HG03571 (cell line): ENCODE data around the gene AGT.

Experiments
- ATAC-seq: cut with Tn5 transposase; IDR thresholded peaks from one replicate; pipeline ENCODE4 v1.9.1; 2021; ENCODE audit not compliant: unreplicated experiment

The AGT gene

DNA sequence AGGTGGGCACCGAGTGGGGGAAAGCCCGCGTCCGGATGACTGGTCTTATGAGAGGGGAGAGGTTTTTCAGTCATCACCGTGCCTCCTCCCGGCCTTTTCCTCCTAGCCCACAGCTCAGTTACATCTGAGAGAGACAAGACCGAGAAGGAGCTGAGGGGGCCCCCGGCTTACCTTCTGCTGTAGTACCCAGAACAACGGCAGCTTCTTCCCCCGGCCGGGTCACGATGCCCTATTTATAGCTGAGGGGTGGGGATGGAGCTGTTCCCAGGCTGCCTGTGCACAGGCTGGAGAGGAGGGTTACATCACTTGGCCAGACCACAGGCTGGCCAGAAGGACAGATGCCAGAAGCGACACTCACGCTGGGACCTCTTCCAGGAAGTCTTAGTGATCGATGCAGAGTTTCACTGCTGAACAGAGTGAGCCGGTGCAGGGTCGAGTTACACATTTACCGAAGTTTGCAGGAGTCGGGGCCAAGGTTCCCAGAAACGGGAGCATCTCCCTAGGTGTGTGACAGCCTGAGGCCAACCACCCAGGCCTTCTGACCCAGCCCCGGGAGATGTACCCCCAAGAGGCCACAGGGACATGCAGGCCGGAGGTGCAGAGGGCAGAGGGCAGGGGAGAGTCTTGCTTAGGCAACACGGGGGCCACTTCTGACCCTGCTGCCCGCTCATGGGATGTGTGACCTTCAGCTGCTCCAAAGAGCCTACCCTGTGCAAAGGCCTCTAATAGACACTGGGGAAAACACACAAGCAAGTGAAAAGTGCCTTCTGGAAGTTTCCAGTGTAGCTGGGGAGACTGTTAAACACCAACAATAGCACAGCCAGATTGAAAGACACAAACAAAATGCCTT, at the start of gene AGT:
Gene AGT (minus strand): TSS at position 208 of the 850 bp plus-strand sequence. CDS start 3,299 bp downstream, outside the sequence.
- ATAC-seq: no peak

DNA sequence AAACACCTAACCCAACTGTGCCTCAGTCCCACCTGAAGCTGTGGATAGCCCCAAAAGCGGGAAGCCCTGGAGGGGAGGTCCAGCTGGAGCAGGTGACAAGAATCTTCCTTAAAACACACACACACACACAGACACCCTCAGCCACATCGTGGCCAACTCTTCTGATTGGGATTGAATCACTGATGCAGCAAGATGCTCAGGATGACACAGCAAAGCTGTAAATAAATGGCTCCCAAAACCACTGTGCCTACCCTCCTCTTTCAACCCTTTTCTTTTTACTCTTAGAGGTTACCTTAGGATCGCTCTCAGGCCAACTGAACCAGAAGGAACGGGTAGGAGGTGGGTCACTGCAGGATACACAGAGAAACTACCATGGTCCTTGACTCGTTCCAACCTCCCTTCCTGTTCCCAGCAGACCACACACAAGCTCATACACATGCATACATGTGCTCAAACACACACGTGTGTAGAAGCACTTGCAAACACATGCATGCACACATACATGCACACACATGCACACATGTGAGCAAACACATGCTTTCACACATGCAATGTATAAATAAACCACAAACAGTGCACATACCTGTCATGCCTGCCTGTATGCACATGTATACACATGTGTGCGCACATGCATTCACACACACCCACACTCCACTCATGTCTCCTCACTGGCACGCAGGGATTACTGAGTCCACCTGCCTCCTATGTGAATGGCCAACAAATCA, 47.7 kb upstream of the AGT start:
- no peak for ATAC-seq

DNA sequence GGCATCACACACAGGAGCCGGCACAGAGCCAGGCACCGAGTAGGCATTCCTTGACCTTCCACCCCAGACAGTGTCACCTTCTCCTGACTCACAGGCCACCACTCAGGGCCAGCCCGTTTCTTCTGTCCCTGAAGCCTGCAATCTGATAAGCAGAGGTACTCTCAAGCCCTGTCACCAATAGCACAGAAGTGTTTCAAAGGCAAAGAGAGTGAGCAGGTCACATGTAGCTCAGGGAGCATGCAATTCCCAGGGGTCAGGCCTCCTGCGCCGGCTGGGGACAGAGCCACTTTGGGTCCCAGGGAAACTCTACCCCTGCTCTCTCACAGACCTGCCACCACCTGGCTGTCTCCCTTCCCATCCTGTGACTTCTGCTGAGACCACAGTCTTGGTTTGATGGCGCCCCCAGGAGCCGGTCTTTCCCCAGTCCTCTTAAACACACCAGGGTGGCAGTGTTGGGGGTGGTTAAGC, 46.5 kb upstream of the AGT start:
- ATAC-seq: no peak

DNA sequence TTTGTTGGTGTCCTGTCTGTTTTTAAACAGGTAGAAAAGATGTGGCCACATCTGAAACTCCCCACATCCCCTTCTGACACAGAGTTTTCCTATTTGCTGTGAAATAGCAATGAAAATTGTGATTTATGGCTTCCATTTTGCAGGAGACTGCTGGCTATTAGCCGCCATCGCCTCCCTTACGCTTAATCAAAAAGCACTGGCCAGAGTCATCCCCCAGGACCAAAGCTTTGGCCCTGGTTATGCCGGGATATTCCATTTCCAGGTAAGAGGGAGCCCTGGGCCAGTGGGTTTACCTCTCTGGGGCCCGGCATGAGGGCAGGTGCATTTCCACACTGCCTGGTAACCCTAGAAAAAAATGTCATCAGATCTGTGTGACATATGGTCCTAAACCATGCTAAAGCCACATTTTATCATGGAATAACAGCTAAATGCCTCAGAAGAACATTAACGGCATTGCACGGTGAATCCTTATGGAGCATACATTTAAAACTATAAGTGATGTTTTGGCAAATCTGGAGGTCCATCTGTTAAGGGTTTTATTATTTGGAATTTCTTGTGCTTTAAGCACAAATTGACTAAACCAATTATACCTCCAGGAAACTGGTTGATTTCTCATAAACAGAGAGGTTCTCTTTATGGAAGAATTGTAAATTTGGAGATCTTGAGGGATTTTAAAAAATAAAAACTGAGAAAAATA, 45.6 kb upstream of the AGT start:
- no peak for ATAC-seq

DNA sequence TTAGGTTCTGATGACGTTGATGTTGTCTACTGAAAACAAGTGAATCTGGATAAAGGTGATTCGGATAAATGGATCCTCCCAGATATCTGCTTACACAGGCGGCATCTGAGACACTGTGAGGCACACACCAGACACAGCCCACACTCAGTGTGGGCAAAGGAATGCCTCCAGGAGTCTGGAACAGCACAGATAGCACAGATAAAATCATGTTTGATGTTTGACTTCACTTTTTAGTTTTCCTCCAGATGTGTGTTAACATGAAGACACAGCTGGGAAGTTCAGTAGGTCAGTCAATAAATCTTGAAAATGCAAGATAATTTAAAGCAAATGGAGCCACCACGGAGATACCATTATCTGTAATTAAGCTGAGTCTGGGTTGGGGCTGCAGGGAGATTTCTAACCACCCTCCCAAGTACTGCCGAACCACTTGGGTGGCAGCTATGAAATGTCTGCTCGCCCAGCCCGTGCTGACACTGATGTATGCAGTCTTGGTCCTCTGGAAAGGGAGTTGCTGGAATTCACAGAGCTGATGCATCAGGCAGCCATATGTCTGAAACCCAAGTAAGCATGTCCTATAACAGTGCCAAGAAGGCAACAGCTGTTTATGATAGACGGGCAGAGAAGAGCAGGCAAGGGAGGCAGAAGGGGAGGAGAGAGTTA, 44.9 kb upstream of the AGT start:
- ATAC-seq: no peak

DNA sequence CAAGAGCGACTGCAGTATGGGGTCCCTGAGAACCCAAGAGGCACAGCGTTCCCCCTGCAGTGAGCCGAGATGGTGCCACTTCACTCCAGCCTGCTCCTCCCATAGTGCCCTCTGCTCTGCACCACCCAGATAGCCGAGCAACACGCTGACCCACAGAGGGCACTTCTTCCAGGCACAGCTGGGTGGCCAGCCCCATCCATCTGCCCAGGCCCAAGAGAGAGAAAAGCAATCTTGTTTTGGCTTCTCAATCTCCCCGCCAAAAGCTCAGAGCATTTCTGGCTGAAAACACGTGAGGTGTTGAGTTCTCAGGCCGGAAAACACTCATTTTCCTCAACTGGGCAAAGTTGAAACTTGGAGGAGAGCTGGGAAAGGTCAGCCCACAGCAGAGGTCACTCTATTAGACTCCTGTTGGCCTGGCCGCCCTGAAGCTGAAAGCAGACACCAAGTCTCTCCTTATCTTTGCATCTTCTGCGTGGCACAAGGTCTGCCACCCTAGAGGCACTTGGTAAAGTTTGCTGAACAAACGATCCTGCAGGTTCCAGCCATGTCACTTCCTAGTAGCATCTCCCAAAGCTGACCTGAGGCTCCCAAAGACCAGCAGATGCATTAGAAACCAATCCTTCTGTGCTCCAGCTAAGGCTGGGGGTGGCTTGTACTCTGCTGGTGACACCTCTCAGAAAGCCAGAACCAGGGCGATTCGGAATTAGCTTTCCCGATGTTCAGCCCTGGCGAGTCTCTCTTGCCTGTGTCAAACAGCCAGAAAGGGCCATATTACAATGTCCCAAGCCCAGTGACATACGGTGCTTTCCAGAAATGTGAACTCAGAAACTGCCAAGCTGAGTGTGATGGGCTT, 44.2 kb upstream of the AGT start:
- no peak for ATAC-seq

DNA sequence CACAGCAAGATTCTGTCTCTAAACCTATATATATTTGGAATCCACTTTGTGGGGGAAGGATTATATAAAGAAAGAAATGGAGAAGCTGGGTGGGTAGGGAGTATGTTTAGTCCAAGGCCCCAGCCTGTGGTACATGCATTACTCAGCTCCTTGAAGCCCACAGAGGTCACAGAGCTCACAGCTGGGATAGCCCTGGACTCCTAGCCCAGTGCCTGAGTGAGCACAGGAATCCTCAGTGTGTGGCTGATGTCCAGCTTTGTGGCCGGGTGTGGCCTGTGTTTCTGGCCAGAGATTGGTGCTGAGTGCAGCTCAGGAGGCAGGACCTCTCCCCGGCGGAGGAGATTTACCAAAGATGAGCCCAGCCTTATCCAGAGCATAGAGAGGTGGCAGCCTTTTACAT, 40.9 kb upstream of the AGT start:
- ATAC-seq: no peak

DNA sequence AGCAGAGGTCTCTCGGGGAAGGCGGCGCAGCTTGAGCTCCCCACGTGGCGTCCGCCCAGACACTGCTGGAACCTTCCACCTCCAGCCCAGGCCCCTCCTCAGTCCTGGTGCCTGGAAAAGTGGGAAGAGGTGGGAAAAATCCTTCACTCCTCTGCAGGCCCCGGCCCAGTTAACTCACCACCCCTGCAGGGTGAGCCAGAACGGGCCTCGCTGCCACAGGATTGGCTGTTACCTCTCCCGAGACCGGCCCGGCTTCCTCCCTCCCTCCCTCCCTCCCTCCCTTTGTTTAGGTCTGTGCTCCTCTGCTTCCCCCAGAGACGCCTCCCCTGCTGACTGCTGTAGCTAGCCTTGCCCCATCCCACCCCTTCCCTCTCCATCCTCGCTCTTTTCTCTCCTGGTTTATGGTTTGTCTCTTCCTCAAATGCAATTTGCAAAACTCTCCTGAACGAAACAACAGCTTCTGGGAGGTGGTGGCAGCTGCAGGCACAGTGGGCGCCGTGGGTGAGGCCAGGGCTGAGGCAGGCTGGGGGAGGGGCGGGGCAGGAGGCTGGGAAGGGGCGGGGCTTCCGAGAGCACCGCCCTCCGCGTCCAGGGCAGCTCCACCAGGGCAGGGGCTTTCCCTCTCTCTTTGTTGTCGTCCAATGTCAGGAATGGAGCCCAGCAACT, 39.8 kb upstream of the AGT start:
- ATAC-seq: no peak

DNA sequence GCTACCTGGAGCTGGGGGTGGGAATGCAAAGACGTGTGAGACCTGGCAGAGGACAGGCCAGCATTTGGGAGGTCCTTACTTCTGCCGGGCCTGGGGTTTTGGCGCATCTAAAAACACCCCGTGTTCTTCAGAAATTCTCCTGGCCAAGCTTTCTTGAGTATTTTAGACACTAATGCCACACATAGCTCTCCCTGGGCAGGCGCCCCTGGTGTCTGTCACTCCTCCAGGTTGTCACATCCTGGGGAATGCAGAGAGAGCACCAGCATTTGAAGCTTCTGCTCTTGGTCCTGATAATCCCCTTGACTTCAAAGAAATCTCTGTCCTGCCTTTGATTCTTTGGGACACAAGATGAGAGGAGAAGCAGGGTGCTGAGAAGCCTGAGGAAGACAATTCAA, 39.3 kb upstream of the AGT start:
- no peak for ATAC-seq

DNA sequence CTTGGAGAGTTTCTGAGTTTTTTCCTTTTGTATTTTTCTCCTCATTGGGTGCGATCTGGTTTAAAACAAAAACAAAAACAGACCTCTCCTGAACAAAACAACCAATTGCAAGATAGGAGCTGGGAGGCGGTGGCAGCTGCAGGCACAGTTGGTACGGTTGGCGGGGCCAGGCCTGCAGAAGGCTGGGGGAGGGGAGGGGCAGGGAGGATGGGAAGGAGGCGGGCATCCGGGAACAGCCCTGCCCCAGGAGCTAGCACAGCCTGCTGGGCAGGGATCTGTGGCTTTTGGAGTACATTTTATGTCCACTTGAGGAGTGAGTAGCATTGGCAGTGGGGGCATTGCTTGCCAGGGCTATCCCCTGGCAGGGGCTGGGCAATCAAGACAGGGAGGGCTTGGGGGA, 38.5 kb upstream of the AGT start:
- ATAC-seq: no peak

DNA sequence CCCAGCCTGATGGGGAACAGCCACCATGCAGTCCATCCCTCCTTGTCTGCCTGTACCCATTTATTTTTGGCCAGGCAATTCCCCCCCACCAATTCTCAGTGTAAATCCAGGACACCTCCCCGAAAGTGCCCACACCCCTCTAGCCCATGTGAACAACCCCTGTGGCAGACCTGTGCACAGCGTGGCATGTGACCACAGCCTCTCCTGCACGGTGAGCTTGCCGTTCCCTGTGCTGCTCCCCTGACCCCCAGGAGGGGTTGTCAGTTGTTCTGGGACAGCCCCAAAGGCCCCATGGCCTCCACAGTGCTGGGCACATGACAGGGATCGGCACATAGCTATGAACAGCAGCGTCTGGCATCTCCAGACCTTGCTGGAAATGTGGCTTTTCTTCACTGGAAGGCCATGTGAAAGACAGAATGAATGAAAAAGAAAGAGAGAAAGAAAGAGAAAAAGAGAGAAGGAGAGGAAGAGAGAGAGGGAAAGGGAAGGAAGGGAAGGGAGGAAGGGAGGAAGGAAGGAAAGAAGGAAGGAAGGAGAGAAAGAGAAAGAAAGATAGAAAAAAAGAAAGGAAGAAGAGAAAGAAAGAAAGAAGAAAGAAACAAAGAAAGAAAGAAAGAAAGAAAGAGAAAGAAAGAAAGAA, 37.2 kb upstream of the AGT start:
- ATAC-seq: no peak

DNA sequence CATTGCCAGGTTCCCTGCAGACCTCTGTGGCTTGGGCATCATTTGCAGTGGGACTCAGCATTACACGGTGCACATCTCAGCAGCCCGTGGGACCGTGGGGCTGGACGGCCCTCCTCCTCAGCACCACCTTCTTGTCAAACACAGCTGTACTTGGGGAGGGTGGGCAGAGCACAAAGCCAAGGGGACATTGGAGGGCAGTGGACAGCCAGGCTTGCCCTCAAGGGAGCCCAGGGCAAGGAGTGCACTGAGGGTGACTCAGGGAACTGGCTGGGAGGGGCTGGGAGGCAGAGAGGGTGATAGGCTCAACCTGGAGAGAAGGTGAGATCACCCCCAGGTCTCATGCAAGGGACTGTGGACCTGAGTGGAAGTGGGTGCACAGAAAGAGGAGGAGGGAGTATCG, 36.7 kb upstream of the AGT start:
- no peak for ATAC-seq

DNA sequence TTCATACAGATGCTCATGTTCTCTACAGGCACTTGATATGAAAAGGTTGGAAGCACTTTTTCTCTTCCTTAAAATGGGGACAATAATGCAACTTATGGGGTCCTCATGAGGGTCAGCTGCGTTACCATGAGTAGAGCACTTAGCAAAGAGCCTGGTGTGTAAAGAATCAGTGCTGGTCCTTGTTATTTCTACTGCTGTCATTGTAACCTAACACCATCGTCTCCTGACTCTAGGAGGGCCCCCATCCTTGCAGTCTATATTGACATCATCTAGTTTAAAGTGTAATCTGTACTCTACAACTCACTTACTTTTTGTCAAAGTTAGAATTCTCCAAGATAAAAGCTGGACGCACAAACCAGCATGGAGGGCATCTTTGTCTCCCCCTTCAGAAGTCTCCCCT, 35.7 kb upstream of the AGT start:
- ATAC-seq: no peak

DNA sequence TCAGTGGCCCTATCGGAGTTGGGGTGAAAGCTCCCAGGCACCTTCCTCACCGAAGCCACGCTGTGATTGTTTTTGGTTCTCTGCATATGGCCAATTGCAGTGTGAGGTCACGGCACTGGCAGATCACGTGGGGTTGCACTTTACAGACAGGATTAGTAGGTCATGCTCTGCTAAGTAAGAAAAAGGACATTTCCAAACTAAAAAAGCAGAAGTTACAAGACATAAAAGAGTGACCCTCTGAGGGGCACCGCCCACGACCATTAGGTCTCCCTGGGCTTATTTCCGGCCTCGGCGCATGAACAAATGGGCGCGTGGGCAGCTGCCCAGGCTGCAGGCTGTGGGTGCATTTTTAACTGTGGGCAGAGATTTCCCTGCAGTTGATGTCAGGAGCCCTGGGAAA, 35.2 kb upstream of the AGT start:
- no peak for ATAC-seq

DNA sequence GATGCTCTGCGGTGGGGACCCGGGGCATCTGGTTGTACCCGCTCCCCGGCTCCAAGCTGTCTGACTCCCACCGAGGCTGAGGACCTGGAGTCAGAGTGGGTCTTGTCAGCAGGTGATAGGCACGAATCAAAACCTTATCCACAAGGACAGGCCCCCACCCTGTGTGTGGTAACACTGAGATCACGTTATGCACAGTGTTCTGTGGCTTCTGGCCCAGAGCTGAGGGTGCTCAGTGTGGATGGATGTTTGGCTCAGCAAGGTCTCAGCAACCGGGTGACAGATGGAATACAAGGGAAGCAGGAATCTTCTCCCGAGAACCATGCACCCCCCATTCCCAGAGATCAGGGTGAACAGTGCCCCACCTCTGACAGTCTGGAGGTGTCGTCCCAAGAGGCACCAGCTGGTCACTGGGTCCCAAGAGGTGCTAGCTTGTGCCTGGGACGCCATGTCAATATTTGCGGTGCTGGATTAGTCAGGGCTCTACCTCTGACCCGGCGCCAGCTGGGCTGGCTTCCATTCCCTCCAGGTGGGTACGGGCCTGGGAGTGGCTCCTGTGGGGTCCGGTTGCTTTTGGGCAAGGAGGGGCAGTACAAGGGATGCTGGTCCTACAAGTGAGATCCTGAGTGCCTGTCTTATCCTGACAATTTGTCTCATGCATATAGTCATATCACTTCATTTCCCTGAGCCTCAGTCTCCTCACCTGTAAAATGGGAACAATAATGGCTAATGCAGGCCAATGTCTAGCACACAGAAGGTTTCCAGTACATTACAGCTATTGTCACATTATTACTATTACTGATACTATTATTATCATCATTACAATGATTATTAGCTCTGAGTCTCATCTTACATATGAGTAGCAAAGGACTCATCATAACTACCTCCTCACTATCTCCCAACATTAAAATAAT, 34.2 kb upstream of the AGT start:
- no peak for ATAC-seq

DNA sequence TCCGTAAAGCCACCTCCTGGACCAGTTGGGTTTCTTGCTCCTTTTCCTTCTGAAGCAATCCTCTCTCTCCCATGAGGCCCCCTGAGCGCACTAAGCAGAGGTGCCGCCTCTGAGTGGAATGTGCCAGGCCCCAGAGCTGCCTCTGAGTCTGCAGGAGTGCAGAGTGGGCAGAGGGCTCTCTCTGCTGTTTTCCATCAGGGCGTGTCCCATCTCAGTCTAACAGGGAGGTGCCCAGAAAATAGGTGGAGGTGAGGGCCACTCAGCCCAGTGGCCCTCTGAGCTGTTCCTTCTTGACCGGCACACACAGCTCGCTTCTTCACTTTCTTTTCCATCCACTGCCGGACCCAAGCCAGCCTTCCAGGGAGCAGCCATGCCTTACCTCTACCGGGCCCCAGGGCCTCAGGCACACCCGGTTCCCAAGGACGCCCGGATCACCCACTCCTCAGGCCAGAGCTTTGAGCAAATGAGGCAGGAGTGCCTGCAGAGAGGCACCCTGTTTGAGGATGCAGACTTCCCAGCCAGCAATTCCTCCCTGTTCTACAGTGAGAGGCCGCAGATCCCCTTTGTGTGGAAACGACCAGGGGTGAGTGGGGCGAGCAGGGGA, 33.3 kb upstream of the AGT start, which contains the start of gene CAPN9:
Gene CAPN9 (plus strand): TSS at position 262 of the 604 bp plus-strand sequence. CDS start 109 bp downstream, at position 371.
- ATAC-seq: no peak

DNA sequence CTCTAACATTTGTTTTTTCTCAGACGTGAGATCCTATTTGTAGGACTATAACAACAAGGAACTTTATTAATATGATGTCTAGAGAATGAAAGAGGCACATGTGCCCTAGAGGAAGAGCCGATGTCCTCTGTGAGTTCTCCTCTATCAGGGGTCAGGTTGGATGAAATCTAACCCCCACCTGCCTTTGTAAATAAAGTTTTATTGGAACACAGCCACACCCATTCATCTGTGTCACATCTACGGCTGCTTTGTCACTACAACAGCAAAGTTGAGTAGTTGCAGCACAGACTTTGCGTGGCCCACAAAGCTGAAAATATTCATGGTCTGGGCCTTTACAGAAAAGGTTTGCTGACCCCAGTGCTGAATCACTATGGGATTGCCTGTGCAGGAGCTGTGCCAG, 32.7 kb upstream of the AGT start:
- ATAC-seq: no peak

DNA sequence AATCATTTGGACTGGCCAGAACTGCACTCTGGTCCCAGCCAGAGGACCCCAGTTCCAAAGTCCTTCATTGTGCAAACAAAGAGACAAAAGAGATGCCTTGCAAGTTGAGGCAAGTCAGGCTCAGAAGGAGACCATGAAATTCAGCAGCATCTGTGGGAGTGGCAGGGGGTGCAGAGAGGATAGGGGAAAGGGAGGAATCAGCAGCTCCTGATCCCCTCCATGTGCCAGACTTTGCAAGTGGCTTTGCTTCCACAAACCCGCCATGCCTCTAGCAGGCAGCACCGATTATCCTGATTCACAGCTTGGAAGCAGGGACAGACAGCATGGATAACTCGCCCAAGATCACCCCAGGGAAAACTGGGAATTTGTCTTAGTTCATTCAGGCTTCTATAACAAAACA, 31.1 kb upstream of the AGT start:
- ATAC-seq: no peak
